Panc1 (cell line): ENCODE data around the gene BCL2. TPM values are rescaled to one million over a fixed set of nuclear protein-coding genes. Genes with fewer than 3 reads are reported as not detected.

Experiments
- ATAC-seq: fragments of 200-7000 bp; cut with Tn5 transposase; 2 replicates; pipeline ENCODE4 v1.9.1; 2020; ENCODE audit warnings: mild to moderate bottlenecking, moderate library complexity
- BruUV-seq: library from RNA; stranded (reverse); fragments of 400-500 nt; replicated peaks from 2 replicates; lab custom pipeline; 2021; lab: Mats Ljungman, UMichigan
- CTCF ChIA-PET: fragments of 300-600 bp; sonication (Branson Sonifier 250); formaldehyde crosslinking; loops from one replicate; lab custom pipeline; 2022; ENCODE audit warnings: antibody characterized with exemption; lab: Charles Lee
- POLR2A ChIA-PET: fragments of 300-600 bp; sonication (Branson Sonifier 250); formaldehyde crosslinking; loops from one replicate; lab custom pipeline; 2022; ENCODE audit warnings: antibody characterized with exemption; lab: Charles Lee
- DNase-seq: peaks from one replicate; pipeline ENCODE4 v3.0.0-alpha.2; 2010; ENCODE audit warnings: low read depth, low spot score
- H3K27ac ChIP-seq: 2 replicates; pipeline ENCODE4 v1.5.1; 2011; ENCODE audit warnings: mild to moderate bottlenecking, low read length, inconsistent platforms
- H3K27me3 ChIP-seq: fragments of 200-500 bp; sonication (Bioruptor generic); 2 replicates; pipeline ENCODE4 v1.6.0; 2014; ENCODE audit warnings: low read length, inconsistent platforms; ENCODE audit not compliant: control insufficient read depth, insufficient read depth
- H3K36me3 ChIP-seq: fragments of 200-500 bp; sonication (Bioruptor generic); 2 replicates; pipeline ENCODE4 v1.5.1; 2014; ENCODE audit warnings: inconsistent platforms, mild to moderate bottlenecking, low read length, moderate library complexity; ENCODE audit not compliant: control insufficient read depth, insufficient read depth
- H3K4me1 ChIP-seq: 2 replicates; pipeline ENCODE4 v1.5.1; 2011; ENCODE audit warnings: inconsistent platforms, mild to moderate bottlenecking, low read length, moderate library complexity; ENCODE audit not compliant: control insufficient read depth, insufficient read depth
- H3K4me3 ChIP-seq, 2 experiments: 2 replicates each; pipeline ENCODE4 v1.5.1; 2011 to 2012; ENCODE audit warnings: low read depth in 2 of 2, low read length in 2 of 2, mild to moderate bottlenecking in 2 of 2, inconsistent platforms in 1 of 2, moderate library complexity in 1 of 2
- H3K9me3 ChIP-seq: fragments of 200-500 bp; sonication (Bioruptor generic); 2 replicates; pipeline ENCODE4 v1.5.1; 2014; ENCODE audit warnings: low read depth, mild to moderate bottlenecking, inconsistent platforms, low read length, moderate library complexity; ENCODE audit not compliant: control insufficient read depth, insufficient read depth
- CTCF ChIP-seq: fragments of 450-650 bp; IDR thresholded peaks from 2 replicates; pipeline ENCODE4 v1.5.1; 2017; ENCODE audit warnings: mild to moderate bottlenecking
- POLR2AphosphoS5 ChIP-seq: IDR thresholded peaks from 2 replicates; pipeline ENCODE4 v1.6.1; 2012; ENCODE audit warnings: mild to moderate bottlenecking, low read depth, low read length, moderate library complexity
- REST ChIP-seq, 2 experiments: IDR thresholded peaks; 2 replicates each; pipeline ENCODE4 v1.6.1; 2011 to 2012; ENCODE audit warnings: low read depth in 2 of 2, control low read depth in 1 of 2, low read length in 1 of 2, mild to moderate bottlenecking in 1 of 2, moderate library complexity in 1 of 2; ENCODE audit not compliant: insufficient read depth in 1 of 2
- SIN3A ChIP-seq: IDR thresholded peaks from 2 replicates; pipeline ENCODE4 v1.6.1; 2012; ENCODE audit warnings: low read depth, mild to moderate bottlenecking, low read length, moderate library complexity, borderline replicate concordance; ENCODE audit not compliant: insufficient read depth
- TCF7L2 ChIP-seq: IDR thresholded peaks from 2 replicates; pipeline ENCODE4 v1.6.1; 2011; ENCODE audit warnings: mild to moderate bottlenecking, low read depth, low read length, inconsistent platforms
- in situ Hi-C: cut with HindIII; loops from 2 replicates; pipeline ENCODE4 v1.10.0; 2016; ENCODE audit warnings: low sequenced_read_pairs, low pct_unique_long_range_greater_than_20kb
- intact Hi-C: fragments of 100-400 bp; cut with micrococcal nuclease; formaldehyde crosslinking; loops from one replicate; pipeline ENCODE4 v1.10.0; 2022; ENCODE audit not compliant: unreplicated experiment
- total RNA-seq: library from RNA; stranded (reverse); gene quantifications from one replicate; pipeline ENCODE4 v1.2.1, GENCODE V29; 2021; ENCODE audit not compliant: unreplicated experiment

BCL2 gene
- total RNA-seq, 1 experiment from 2014 or later: 0.72 TPM

- DNase-seq: no peak
These were observed 132.4 kb downstream of the BCL2 start for GRCh38 chr18:63187223-63187574.

GRCh38 chr18:63186520-63187222, 132.9 kb downstream of the BCL2 start:
- no peaks in the 10 kb centered on the region for H3K36me3 ChIP-seq
- TF ChIP-seq TCF7L2: no peak
- TF ChIP-seq REST (IDR thresholded peaks at IDR 0.05; ENCODE audit: insufficient read depth in 1 of 2, low read depth in 2 of 2, low read length in 1 of 2): no peak
- TF ChIP-seq POLR2AphosphoS5: no peak
- TF ChIP-seq CTCF: no peak
- TF ChIP-seq SIN3A: no peak
- intact Hi-C loops (no loop called here), in situ Hi-C loops (no loop called here)
- ATAC-seq (no peak), DNase-seq (no peak)
- POLR2A ChIA-PET: no interaction called here
- H3K4me3 ChIP-seq: no peak overlapping the region
- H3K9me3 ChIP-seq: no peaks in the 10 kb centered on the region
- CTCF ChIA-PET: no interaction called here
- BruUV-seq: no TSS peak
- no peaks in the 10 kb centered on the region; the same call in 1 of the 2 replicates for H3K27me3 ChIP-seq
- no peaks in the 10 kb centered on the region for H3K4me1 ChIP-seq
- no peak overlapping the region for H3K27ac ChIP-seq

More at GRCh38 chr18:63187223-63187574, 132.4 kb downstream of the BCL2 start:
- no peaks in the 10 kb centered on the region for H3K36me3 ChIP-seq
- in situ Hi-C loops: no loop called here
- ChIA-PET POLR2A (no interaction called here), CTCF (no interaction called here)
- no peaks in the 10 kb centered on the region for H3K4me1 ChIP-seq
- H3K27ac ChIP-seq: no peak overlapping the region
- BruUV-seq: no TSS peak
- no peak for ATAC-seq
- intact Hi-C loops: no loop called here
- TF ChIP-seq REST (IDR thresholded peaks at IDR 0.05; ENCODE audit: insufficient read depth in 1 of 2, low read depth in 2 of 2, low read length in 1 of 2): no peak
- TF ChIP-seq CTCF: no peak
- TF ChIP-seq POLR2AphosphoS5: no peak
- no peak for TF ChIP-seq TCF7L2
- TF ChIP-seq SIN3A: no peak
- H3K4me3 ChIP-seq: no peak overlapping the region
- no peaks in the 10 kb centered on the region for H3K27me3 ChIP-seq
- no peaks in the 10 kb centered on the region for H3K9me3 ChIP-seq
